ENCODE data around the gene ZRSR2.

DNA sequence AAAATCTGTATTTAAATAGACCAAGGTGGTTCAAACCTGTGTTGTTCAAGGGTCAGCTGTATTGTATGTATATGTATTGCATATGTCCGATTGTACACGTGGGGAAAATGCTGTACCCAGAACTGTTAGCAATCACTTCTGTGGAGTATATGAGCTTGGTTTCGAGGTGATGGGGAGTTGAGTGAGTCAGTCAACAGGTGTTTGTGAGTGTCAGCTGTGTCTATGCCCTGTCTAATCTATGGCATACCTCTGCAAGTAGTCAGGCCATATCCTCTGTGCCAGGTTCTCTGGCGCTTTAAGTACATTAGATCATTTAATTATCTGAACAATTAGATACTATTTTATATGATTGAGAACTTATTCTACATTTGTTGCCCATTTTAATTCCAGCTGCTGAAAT, 7.4 kb downstream of the ZRSR2 start:
- TF ChIP-seq POLR2A (IDR thresholded peaks at IDR 0.05): no peak
- TF ChIP-seq, protein P1, sequence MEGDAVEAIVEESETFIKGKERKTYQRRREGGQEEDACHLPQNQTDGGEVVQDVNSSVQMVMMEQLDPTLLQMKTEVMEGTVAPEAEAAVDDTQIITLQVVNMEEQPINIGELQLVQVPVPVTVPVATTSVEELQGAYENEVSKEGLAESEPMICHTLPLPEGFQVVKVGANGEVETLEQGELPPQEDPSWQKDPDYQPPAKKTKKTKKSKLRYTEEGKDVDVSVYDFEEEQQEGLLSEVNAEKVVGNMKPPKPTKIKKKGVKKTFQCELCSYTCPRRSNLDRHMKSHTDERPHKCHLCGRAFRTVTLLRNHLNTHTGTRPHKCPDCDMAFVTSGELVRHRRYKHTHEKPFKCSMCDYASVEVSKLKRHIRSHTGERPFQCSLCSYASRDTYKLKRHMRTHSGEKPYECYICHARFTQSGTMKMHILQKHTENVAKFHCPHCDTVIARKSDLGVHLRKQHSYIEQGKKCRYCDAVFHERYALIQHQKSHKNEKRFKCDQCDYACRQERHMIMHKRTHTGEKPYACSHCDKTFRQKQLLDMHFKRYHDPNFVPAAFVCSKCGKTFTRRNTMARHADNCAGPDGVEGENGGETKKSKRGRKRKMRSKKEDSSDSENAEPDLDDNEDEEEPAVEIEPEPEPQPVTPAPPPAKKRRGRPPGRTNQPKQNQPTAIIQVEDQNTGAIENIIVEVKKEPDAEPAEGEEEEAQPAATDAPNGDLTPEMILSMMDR (IDR thresholded peaks at IDR 0.05): no peak
- no peak for TF ChIP-seq POLR2AphosphoS5 (IDR thresholded peaks at IDR 0.05)
